SK-N-MC (cell line): ENCODE data around the gene MYH14.

Experiments
- DNase-seq: peaks from one replicate; pipeline ENCODE4 v3.0.0-alpha.2; 2011; ENCODE audit warnings: low read depth, low spot score
- H3K27ac ChIP-seq: fragments of 200-600 bp; sonication (generic); 2 replicates; pipeline ENCODE4 v1.5.1; 2016; ENCODE audit warnings: mixed run types
- H3K36me3 ChIP-seq: fragments of 200-600 bp; sonication (generic); 2 replicates; pipeline ENCODE4 v1.6.1; 2017; ENCODE audit warnings: antibody characterized with exemption, low read length, mixed read lengths; ENCODE audit not compliant: insufficient read depth
- H3K4me3 ChIP-seq: fragments of 200-600 bp; sonication (generic); 2 replicates; pipeline ENCODE4 v1.5.1; 2016
- H3K9ac ChIP-seq: fragments of 200-600 bp; sonication (generic); 2 replicates; pipeline ENCODE4 v1.8.0; 2017; ENCODE audit warnings: mixed run types, mixed read lengths; ENCODE audit not compliant: insufficient read length
- H3K9me3 ChIP-seq: fragments of 200-600 bp; sonication (generic); 2 replicates; pipeline ENCODE4 v1.6.1; 2017; ENCODE audit warnings: low read depth, mild to moderate bottlenecking, antibody characterized with exemption, low read length, moderate library complexity, mixed read lengths
- EZH2 ChIP-seq: fragments of 200-600 bp; sonication (generic); IDR thresholded peaks from one replicate; pipeline ENCODE4 v1.6.1; 2017; ENCODE audit warnings: antibody characterized with exemption
- FOXP2 ChIP-seq: optimal IDR thresholded peaks from 2 replicates; pipeline ENCODE3; 2011; ENCODE audit warnings: mild to moderate bottlenecking, moderate library complexity; ENCODE audit not compliant: insufficient read depth; ENCODE audit errors: extremely low read length, control extremely low read depth
- POLR2AphosphoS5 ChIP-seq: IDR thresholded peaks from 2 replicates; pipeline ENCODE4 v1.6.1; 2012; ENCODE audit warnings: mild to moderate bottlenecking, low read depth, low read length, borderline replicate concordance

Gene MYH14

DNA sequence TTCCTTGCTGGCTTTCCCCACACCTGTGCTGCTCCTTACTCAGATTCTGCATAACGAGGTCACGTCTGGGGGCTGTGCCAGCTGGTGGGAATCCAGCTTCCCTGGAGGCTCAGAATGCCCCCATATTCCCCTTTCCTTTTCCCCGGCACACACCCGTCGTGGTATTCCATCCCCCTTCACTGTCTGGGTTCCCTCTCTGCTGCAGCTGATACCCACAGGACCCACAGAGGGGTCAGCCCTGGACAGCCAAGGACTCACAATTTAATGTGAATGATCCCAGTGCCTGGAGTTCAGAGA, 4.2 kb upstream of the MYH14 start:
- DNase-seq, result no peak
- Histone ChIP-seq H3K9ac (no peak overlapping the region), H3K27ac (no peak overlapping the region), H3K36me3 (no peaks in the 10 kb centered on the region), H3K9me3 (no peaks in the 10 kb centered on the region), H3K4me3 (no peak overlapping the region)
- TF ChIP-seq EZH2 (no peak), POLR2AphosphoS5 (no peak), FOXP2 (no peak)

DNA sequence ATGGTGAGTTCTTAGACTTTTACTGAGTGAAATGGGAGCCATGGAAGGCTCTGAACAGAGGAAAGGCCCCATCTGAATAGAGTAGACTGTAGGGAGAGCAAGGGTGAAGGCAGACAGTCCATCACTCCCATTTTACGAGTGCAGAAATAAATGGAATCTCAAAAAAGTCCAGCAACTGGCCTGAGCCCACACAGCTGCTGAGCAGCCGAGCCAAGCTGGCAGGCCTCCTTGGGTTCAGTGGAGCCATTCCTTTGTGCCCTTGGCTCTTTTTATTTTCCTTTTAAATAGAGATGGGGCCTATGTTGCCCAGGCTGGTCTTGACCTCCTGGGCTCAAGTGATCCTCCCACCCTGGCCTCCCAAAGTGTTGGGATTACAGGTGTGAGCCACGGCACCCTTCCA, 1.0 kb upstream of the MYH14 start:
- H3K27ac ChIP-seq, result no peak overlapping the region
- TF ChIP-seq FOXP2 (no peak), POLR2AphosphoS5 (no peak), EZH2 (no peak)

DNA sequence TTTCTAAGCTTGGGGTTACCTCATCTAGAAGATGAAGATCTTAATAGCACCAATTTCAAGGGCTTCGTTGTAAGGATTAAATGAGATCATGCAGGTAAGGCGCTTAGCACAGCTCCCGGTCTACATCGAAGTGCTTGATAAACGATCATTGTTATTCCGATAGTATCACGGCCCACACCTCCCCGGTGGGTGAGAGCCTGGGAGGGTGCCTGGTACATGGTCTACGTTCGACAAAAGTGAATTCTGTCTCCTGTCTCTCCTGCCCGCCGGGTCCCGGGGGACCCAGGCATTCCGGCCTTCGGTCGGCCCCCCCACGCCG, 501 bp upstream of the MYH14 start:
- H3K4me3 ChIP-seq, result no peak overlapping the region
- TF ChIP-seq POLR2AphosphoS5, result no peak
- TF ChIP-seq EZH2, result no peak
- TF ChIP-seq FOXP2, result no peak

More for the DNA sequence above, 1.0 kb upstream of the MYH14 start:
- Histone ChIP-seq H3K36me3 (no peaks in the 10 kb centered on the region), H3K9ac (no peak overlapping the region), H3K9me3 (no peaks in the 10 kb centered on the region), H3K4me3 (no peak overlapping the region)
- no peak for DNase-seq

GRCh38 chr19:50204081-50204428, 633 bp downstream of the MYH14 start:
- H3K9me3 ChIP-seq, result no peaks in the 10 kb centered on the region
- DNase-seq, result no peak
- no peaks in the 10 kb centered on the region for H3K36me3 ChIP-seq
- no peak overlapping the region for H3K27ac ChIP-seq
- TF ChIP-seq EZH2, result no peak
- TF ChIP-seq FOXP2, result no peak
- TF ChIP-seq POLR2AphosphoS5, result no peak
- H3K4me3 ChIP-seq, result no peak overlapping the region
- no peak overlapping the region for H3K9ac ChIP-seq

More for the DNA sequence above, 501 bp upstream of the MYH14 start:
- no peak overlapping the region for H3K9ac ChIP-seq
- H3K27ac ChIP-seq, result no peak overlapping the region
- H3K36me3 ChIP-seq, result no peaks in the 10 kb centered on the region
- DNase-seq, result no peak
- H3K9me3 ChIP-seq, result no peaks in the 10 kb centered on the region

DNA sequence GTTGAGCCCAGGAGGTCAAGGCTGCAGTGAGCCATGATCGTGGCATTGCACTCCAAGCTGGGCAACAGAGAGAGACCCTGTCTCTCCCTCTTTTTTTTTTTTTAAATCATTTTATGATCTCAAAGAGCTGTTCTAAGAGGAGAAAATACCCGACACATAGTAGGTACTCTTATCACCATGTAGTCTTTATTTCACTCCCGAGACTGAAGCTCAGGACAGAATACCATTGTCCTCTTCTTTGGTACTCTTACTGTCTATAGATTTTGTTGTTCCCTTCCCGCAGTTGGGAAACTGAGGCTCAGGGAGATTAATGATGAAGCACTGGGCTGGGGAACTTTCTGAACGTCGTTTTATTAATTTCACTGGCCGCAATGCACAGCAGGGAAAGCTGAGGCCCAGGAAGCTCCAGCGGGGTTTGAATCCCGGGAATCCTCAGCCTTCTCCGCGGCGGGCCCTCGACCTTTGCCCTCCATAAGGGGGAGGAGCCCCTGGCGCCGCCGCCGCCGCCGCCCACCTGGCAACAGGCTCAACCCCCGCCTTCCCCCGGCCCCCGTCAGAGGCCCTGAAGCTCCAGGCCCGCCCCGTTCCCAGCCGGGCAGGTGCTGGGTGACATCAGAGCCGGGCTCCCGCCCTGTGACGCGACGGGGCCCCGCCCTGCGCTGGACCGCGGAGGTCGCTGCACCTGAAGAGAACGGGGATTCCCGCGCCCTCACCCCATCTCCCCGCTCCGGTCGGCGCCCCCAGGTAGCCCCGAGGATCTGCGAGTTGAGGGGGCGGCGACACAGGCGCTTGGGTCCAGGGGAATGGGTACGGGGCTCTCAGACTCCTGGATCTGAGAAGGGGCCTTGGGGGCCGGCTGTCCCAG, 1.6 kb downstream of the MYH14 start:
- TF ChIP-seq EZH2 (no peak), POLR2AphosphoS5 (no peak), FOXP2 (no peak)
- no peak for DNase-seq
- Histone ChIP-seq H3K36me3 (no peaks in the 10 kb centered on the region), H3K9ac (no peak overlapping the region), H3K27ac (no peak overlapping the region), H3K4me3 (no peak overlapping the region), H3K9me3 (no peaks in the 10 kb centered on the region)

- H3K9ac ChIP-seq, result no peak overlapping the region
- H3K9me3 ChIP-seq, result no peaks in the 10 kb centered on the region
- no peak overlapping the region for H3K4me3 ChIP-seq
- H3K27ac ChIP-seq, result no peak overlapping the region
- DNase-seq, result no peak
- TF ChIP-seq FOXP2 (no peak), EZH2 (no peak), POLR2AphosphoS5 (no peak)
- H3K36me3 ChIP-seq, result no peaks in the 10 kb centered on the region
Measured at GRCh38 chr19:50205681-50206138, 2.3 kb downstream of the MYH14 start.

GRCh38 chr19:50206191-50206590, 2.8 kb downstream of the MYH14 start:
- H3K4me3 ChIP-seq, result no peak overlapping the region
- no peak overlapping the region for H3K9ac ChIP-seq
- no peaks in the 10 kb centered on the region for H3K9me3 ChIP-seq
- no peaks in the 10 kb centered on the region for H3K36me3 ChIP-seq
- no peak for TF ChIP-seq POLR2AphosphoS5
- TF ChIP-seq EZH2, result no peak
- TF ChIP-seq FOXP2, result no peak
- H3K27ac ChIP-seq, result no peak overlapping the region
- no peak for DNase-seq

- TF ChIP-seq POLR2AphosphoS5 (no peak), EZH2 (no peak), FOXP2 (no peak)
- Histone ChIP-seq H3K9ac (no peak overlapping the region), H3K36me3 (no peaks in the 10 kb centered on the region), H3K9me3 (no peaks in the 10 kb centered on the region), H3K4me3 (no peak overlapping the region), H3K27ac (no peak overlapping the region)
- DNase-seq, result no peak
Measured at GRCh38 chr19:50207730-50208129, 4.3 kb downstream of the MYH14 start.

DNA sequence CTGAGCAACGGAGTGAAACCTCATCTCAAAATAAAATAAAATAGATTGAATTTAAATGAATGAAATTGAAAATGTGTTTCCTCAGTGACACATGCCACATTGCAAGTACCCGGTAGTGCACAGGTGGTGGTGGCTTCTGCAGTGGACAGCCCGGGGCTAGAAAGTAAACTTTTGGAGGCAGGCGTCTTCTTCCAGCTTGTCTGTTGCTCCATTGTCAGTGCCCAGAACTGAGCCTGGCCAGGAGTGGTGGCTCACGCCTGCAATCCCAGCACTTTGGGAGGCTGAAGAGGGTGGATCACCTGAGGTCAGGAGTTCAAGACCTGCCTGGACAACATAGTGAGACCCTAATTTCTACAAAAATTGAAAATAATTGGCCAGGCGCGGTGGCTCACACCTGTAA, 5.7 kb downstream of the MYH14 start:
- H3K36me3 ChIP-seq, result no peaks in the 10 kb centered on the region

More for the DNA sequence above, 5.7 kb downstream of the MYH14 start:
- Histone ChIP-seq H3K27ac (no peak overlapping the region), H3K4me3 (no peak overlapping the region), H3K9me3 (no peaks in the 10 kb centered on the region), H3K9ac (no peak overlapping the region)
- TF ChIP-seq FOXP2 (no peak), EZH2 (no peak), POLR2AphosphoS5 (no peak)
- DNase-seq, result no peak
